H1 (cell line): ENCODE results near the gene NBPF1. TPM values are rescaled to one million over a fixed set of nuclear protein-coding genes. Genes with fewer than 3 reads are reported as not detected.

Source experiments
- ATF2 ChIP-seq: IDR thresholded peaks from 2 replicates; pipeline ENCODE4 v1.6.1; 2012; ENCODE audit warnings: low read length, inconsistent platforms
- RXRA ChIP-seq: IDR thresholded peaks from 2 replicates; pipeline ENCODE4 v1.6.1; 2011; ENCODE audit warnings: low read depth, mild to moderate bottlenecking, low read length, moderate library complexity; ENCODE audit not compliant: insufficient read depth
- SIN3A ChIP-seq, 2 experiments: IDR thresholded peaks in 1 of 2; conservative IDR thresholded peaks in 1 of 2; 2 replicates each; pipeline ENCODE4 v1.6.1; 2011 to 2012; ENCODE audit warnings: low read length in 2 of 2, improper control_type of control experiment in 1 of 2, low read depth in 1 of 2, mild to moderate bottlenecking in 1 of 2
- polyA plus RNA-seq, 7 experiments: library from polyadenylated mRNA; depleted of rRNA in 3 of 7; stranded (reverse) in 5 of 7; unstranded in 2 of 7; fragments of >200 nt in 5 of 7; fragments of 200-250 nt in 2 of 7; gene quantifications; 1 replicate in 5 of 7; 2 replicates in 1 of 7; 4 replicates in 1 of 7; pipeline versions ENCODE4 v1.2.1 to v1.2.3, GENCODE V29; 2011 to 2013; ENCODE audit warnings: missing spikeins in 2 of 7, mixed read lengths in 2 of 7
- total RNA-seq: library from RNA; stranded (reverse); fragmentation: NEBNext Ultra II Directional; extraction: Animal tissue kit (Norgen Biotek cat#: 25700); gene quantifications from 2 replicates; pipeline ENCODE4 v1.2.1, GENCODE V29; 2021

The NBPF1 gene
- total and polyA plus RNA-seq, 2 of the 8 experiments (the other 6 are each of a cell fraction or from before 2014, with no cell fraction given) = 9.6 to 19.3 TPM

GRCh38 chr1:16631248-16632043 lies 18.1 kb upstream of the NBPF1 start (continued):
- TF ChIP-seq SIN3A (conservative IDR thresholded peaks at IDR 0.05 in 1 of 2, IDR thresholded peaks at IDR 0.05 in 1 of 2; ENCODE audit: low read depth in 1 of 2, low read length in 2 of 2) = no peak
- TF ChIP-seq RXRA = no peak
- TF ChIP-seq ATF2 = no peak
